MM.1S (cell line): Measurements from ENCODE around the gene HAGHL.

Experiments
- DNase-seq: peaks from one replicate; pipeline ENCODE4 v3.0.0-alpha.2; 2015
- H2AFZ ChIP-seq: fragments of 300-600 bp; sonication (generic); 2 replicates; pipeline ENCODE4 v1.6.0; 2016; ENCODE audit warnings: antibody characterized with exemption, low read length
- H3F3A ChIP-seq: fragments of 300-600 bp; sonication (generic); 2 replicates; pipeline ENCODE4 v1.6.1; 2016; ENCODE audit warnings: mild to moderate bottlenecking, antibody characterized with exemption, low read length, moderate library complexity, mixed read lengths; ENCODE audit not compliant: insufficient read depth
- H3K27ac ChIP-seq: fragments of 300-600 bp; sonication (generic); 2 replicates; pipeline ENCODE4 v1.5.1; 2016; ENCODE audit warnings: mild to moderate bottlenecking, low read length
- H3K27me3 ChIP-seq: fragments of 300-600 bp; sonication (generic); replicated peaks from 2 replicates; pipeline ENCODE4 v1.6.0; 2016; ENCODE audit warnings: low read length; ENCODE audit not compliant: insufficient read depth
- H3K36me3 ChIP-seq: fragments of 300-600 bp; sonication (generic); replicated peaks from 2 replicates; pipeline ENCODE4 v1.6.1; 2016; ENCODE audit warnings: mild to moderate bottlenecking, low read length, mixed read lengths; ENCODE audit not compliant: insufficient read depth
- H3K4me1 ChIP-seq: fragments of 300-600 bp; sonication (generic); 2 replicates; pipeline ENCODE4 v1.6.1; 2016; ENCODE audit warnings: low read length, mixed read lengths
- H3K4me2 ChIP-seq: fragments of 300-600 bp; sonication (generic); 2 replicates; pipeline ENCODE4 v1.6.0; 2016; ENCODE audit warnings: low read depth, low read length
- H3K4me3 ChIP-seq: fragments of 300-600 bp; sonication (generic); 2 replicates; pipeline ENCODE4 v1.5.1; 2016; ENCODE audit warnings: low read length, mixed read lengths
- H3K79me2 ChIP-seq: fragments of 300-600 bp; sonication (generic); 2 replicates; pipeline ENCODE4 v1.6.1; 2016; ENCODE audit warnings: mixed run types, low read length, mixed read lengths
- H3K9ac ChIP-seq: fragments of 300-600 bp; sonication (generic); 2 replicates; pipeline ENCODE4 v1.6.1; 2016; ENCODE audit warnings: low read length, mixed read lengths
- H3K9me2 ChIP-seq: fragments of 300-600 bp; sonication (generic); replicated peaks from 2 replicates; pipeline ENCODE4 v1.6.1; 2016; ENCODE audit warnings: mild to moderate bottlenecking, low read length, mixed read lengths; ENCODE audit not compliant: insufficient read depth
- H3K9me3 ChIP-seq: fragments of 300-600 bp; sonication (generic); replicated peaks from 2 replicates; pipeline ENCODE4 v1.6.1; 2016; ENCODE audit warnings: mild to moderate bottlenecking, low read length, mixed read lengths; ENCODE audit not compliant: insufficient read depth
- H4K20me1 ChIP-seq: fragments of 300-600 bp; sonication (generic); 2 replicates; pipeline ENCODE4 v1.6.1; 2016; ENCODE audit warnings: mild to moderate bottlenecking, low read length, moderate library complexity, mixed read lengths; ENCODE audit not compliant: insufficient read depth
- CTCF ChIP-seq: fragments of 300-600 bp; sonication (generic); IDR thresholded peaks from 2 replicates; pipeline ENCODE4 v1.5.1; 2016; ENCODE audit warnings: antibody characterized with exemption, low read length, mixed read lengths
- EZH2 ChIP-seq: fragments of 300-600 bp; sonication (generic); optimal IDR thresholded peaks from 2 replicates; pipeline ENCODE3; 2017; ENCODE audit warnings: low read depth, mild to moderate bottlenecking, antibody characterized with exemption, low read length, mixed read lengths
- EZH2phosphoT487 ChIP-seq: fragments of 300-600 bp; sonication (generic); IDR thresholded peaks from 2 replicates; pipeline ENCODE4 v1.6.1; 2018; ENCODE audit warnings: antibody characterized with exemption, low read length

Gene HAGHL

GRCh38 chr16:763369-764183 lies 36.7 kb downstream of the HAGHL start:
- no peaks in the 10 kb centered on the region for H3F3A ChIP-seq
- H3K4me2 ChIP-seq, result no peak overlapping the region
- no peak overlapping the region for H2AFZ ChIP-seq
- H3K4me3 ChIP-seq, result no peak overlapping the region
- H3K9me3 ChIP-seq, result no peaks in the 10 kb centered on the region
- DNase-seq, result no peak
- TF ChIP-seq EZH2phosphoT487, result no peak
- TF ChIP-seq EZH2, result no peak
- TF ChIP-seq CTCF, result no peak
- no peak overlapping the region for H3K27ac ChIP-seq
- no peaks in the 10 kb centered on the region for H3K79me2 ChIP-seq
- H3K4me1 ChIP-seq, result no peaks in the 10 kb centered on the region
- H3K36me3 ChIP-seq, result no peaks in the 10 kb centered on the region
- peaks cover 49% of the 10 kb centered on the region for H3K27me3 ChIP-seq
- H4K20me1 ChIP-seq, result no peaks in the 10 kb centered on the region
- no peak overlapping the region for H3K9ac ChIP-seq
- no peaks in the 10 kb centered on the region for H3K9me2 ChIP-seq

GRCh38 chr16:764184-764750 lies 37.4 kb downstream of the HAGHL start:
- Histone ChIP-seq H3F3A (no peaks in the 10 kb centered on the region), H3K27ac (no peak overlapping the region), H3K4me3 (no peak overlapping the region), H3K9ac (no peak overlapping the region), H3K9me2 (no peaks in the 10 kb centered on the region), H2AFZ (no peak overlapping the region), H3K4me2 (no peak overlapping the region), H3K36me3 (no peaks in the 10 kb centered on the region), H3K4me1 (no peaks in the 10 kb centered on the region), H3K79me2 (no peaks in the 10 kb centered on the region), H4K20me1 (no peaks in the 10 kb centered on the region), H3K27me3 (peaks cover 43% of the 10 kb centered on the region), H3K9me3 (no peaks in the 10 kb centered on the region)
- DNase-seq, result no peak
- TF ChIP-seq EZH2phosphoT487 (no peak), EZH2 (no peak), CTCF (no peak)

GRCh38 chr16:764848-765487 lies 38.1 kb downstream of the HAGHL start:
- Histone ChIP-seq H3F3A (no peaks in the 10 kb centered on the region), H3K9ac (no peak overlapping the region), H3K9me2 (no peaks in the 10 kb centered on the region), H4K20me1 (no peaks in the 10 kb centered on the region), H3K4me3 (no peak overlapping the region), H3K27me3 (peaks cover 36% of the 10 kb centered on the region), H2AFZ (no peak overlapping the region), H3K36me3 (no peaks in the 10 kb centered on the region), H3K4me1 (no peaks in the 10 kb centered on the region), H3K27ac (no peak overlapping the region), H3K9me3 (no peaks in the 10 kb centered on the region), H3K4me2 (no peak overlapping the region), H3K79me2 (no peaks in the 10 kb centered on the region)
- no peak for DNase-seq
- TF ChIP-seq EZH2phosphoT487 (no peak), EZH2 (no peak), CTCF (no peak)
